Measurements from ENCODE around the gene ZBED6.
"Not testable (repeated sequence)": the region's sequence is repeated elsewhere in the genome, so short reads cannot be mapped to it uniquely, and the experiment has no call there.

ZBED6 gene

DNA sequence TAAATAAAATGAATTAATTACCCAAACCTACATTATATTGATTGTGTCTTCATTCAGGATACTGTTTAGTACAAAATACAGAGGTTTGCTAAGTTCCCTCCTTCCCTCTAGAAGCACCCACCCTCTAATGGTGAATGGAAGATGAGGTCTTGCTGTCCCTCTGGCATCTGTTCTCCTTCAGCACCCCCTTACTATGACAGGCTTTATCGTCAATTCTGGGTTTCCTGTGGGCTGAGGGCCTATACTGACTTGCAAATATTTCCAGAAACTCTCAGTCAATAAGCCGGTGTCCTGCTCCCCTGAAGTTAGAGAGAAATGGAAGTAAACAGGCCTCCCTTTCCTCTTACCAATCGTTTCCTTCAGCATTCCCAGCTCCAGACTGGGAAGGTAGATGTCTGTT, 17.3 kb upstream of the ZBED6 start:
- no peak overlapping the region for H3K4me3 ChIP-seq (ENCODE audit: insufficient read depth, low read depth, low read length, poor library complexity, severe bottlenecking)
- no peak overlapping the region for H3K27ac ChIP-seq (ENCODE audit: insufficient read depth, low read length, poor library complexity, severe bottlenecking)
- no peaks in the 10 kb centered on the region for H3K9me3 ChIP-seq (ENCODE audit: control insufficient read depth, low read length)
- peaks cover 23% of the 10 kb centered on the region for H3K36me3 ChIP-seq (ENCODE audit: control insufficient read depth, insufficient read depth, low read length)
- no peaks in the 10 kb centered on the region for H3K4me1 ChIP-seq (ENCODE audit: control insufficient read depth, insufficient read depth, low read length, poor library complexity, severe bottlenecking)
- DNase-seq = no peak
- H3K27me3 ChIP-seq (replicated peaks; ENCODE audit: control insufficient read depth, insufficient read depth, low read length, poor library complexity, severe bottlenecking) = no peaks in the 10 kb centered on the region

DNA sequence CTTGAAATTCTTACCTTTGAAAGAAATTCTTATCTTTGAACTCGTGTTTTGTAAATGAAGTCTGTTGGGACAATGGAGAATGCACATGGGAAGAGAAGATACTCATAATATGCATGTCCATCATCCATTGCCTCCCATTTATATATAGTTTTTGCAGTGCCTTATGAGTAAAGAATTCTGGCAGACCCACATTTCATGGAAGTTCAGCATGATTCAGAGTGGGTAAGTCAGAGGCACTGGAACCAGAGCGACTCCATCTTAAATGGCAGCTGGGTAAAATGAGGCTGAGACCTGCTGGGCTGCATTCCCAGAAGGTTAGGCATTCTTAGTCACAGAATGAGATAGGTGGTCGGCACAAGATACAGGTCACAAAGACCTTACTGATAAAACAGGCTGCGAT, 16.6 kb upstream of the ZBED6 start:
- H3K27ac ChIP-seq (ENCODE audit: insufficient read depth, low read length, poor library complexity, severe bottlenecking) = no peak overlapping the region
- peaks cover 19% of the 10 kb centered on the region for H3K36me3 ChIP-seq (ENCODE audit: control insufficient read depth, insufficient read depth, low read length)
- DNase-seq = no peak
- no peak overlapping the region for H3K4me3 ChIP-seq (ENCODE audit: insufficient read depth, low read depth, low read length, poor library complexity, severe bottlenecking)
- no peaks in the 10 kb centered on the region for H3K4me1 ChIP-seq (ENCODE audit: control insufficient read depth, insufficient read depth, low read length, poor library complexity, severe bottlenecking)
- no peaks in the 10 kb centered on the region for H3K27me3 ChIP-seq (replicated peaks; ENCODE audit: control insufficient read depth, insufficient read depth, low read length, poor library complexity, severe bottlenecking)
- no peaks in the 10 kb centered on the region for H3K9me3 ChIP-seq (ENCODE audit: control insufficient read depth, low read length)

DNA sequence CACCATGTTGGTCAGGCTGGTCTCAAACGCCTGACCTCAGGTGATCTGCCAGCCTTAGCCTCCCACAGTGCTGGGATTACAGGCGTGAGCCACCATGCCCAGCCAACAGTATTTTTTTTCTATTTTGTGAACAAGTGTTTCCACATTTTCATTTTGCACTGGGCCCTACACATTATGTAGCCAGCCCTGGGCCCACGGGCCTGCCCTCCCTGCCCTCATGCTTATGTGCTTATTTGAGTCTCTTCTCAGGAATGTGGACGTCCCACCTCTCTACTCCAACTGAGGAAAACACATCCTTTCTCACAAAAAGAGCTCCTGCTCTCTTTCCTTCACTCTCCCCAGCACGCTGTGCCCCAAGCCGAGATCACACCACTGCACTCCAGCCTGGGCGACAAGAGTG, 13.5 kb upstream of the ZBED6 start:
- no peak for DNase-seq
- Histone ChIP-seq H3K27ac (ENCODE audit: insufficient read depth, low read length, poor library complexity, severe bottlenecking) (no peak overlapping the region), H3K4me3 (ENCODE audit: insufficient read depth, low read depth, low read length, poor library complexity, severe bottlenecking) (no peak overlapping the region), H3K36me3 (ENCODE audit: control insufficient read depth, insufficient read depth, low read length) (no peaks in the 10 kb centered on the region), H3K9me3 (ENCODE audit: control insufficient read depth, low read length) (no peaks in the 10 kb centered on the region), H3K27me3 (replicated peaks; ENCODE audit: control insufficient read depth, insufficient read depth, low read length, poor library complexity, severe bottlenecking) (no peaks in the 10 kb centered on the region), H3K4me1 (ENCODE audit: control insufficient read depth, insufficient read depth, low read length, poor library complexity, severe bottlenecking) (no peaks in the 10 kb centered on the region)

DNA sequence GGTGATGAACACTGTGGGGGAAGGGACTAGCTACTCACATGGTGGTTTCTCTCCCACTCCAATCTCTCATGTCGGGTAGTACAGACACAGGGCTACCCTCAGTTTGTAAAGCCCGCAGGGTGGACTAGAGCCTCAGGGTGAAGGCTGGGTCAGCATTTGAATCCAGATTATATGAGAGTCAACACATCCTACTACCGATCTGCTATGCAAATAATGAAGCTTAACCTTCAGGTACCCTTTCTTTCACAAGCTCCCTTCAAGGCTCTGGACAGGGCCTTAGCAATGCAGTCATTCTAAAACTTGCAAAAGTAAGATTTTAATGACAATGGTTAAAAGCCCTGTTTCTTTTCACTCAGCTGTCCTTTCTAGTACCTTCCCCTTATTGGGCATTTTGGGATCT, 5.5 kb upstream of the ZBED6 start:
- H3K9me3 ChIP-seq (ENCODE audit: control insufficient read depth, low read length) = no peaks in the 10 kb centered on the region

DNA sequence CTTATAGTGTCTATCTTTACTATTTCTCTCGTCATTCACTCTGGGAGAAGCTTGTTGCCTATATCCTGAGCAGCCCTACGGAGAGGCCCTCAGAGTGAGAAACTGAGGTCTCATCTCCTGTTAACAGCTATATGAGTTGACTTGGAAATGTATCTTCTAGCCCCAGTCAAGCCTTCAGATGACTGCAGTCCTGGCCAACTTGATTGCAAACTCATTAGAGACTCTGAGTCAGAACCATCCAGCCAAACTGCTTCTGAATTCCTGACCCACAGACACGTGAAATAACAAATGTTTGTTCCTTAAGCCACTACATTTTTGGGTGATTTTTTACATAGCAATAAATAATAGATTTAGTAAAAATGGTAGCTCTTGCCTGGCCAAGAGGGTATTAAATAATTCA, 3.9 kb upstream of the ZBED6 start:
- H3K36me3 ChIP-seq (ENCODE audit: control insufficient read depth, insufficient read depth, low read length) = no peaks in the 10 kb centered on the region
- no peaks in the 10 kb centered on the region for H3K27me3 ChIP-seq (replicated peaks; ENCODE audit: control insufficient read depth, insufficient read depth, low read length, poor library complexity, severe bottlenecking)
- H3K4me1 ChIP-seq (ENCODE audit: control insufficient read depth, insufficient read depth, low read length, poor library complexity, severe bottlenecking) = peaks cover 5% of the 10 kb centered on the region
- no peak overlapping the region for H3K4me3 ChIP-seq (ENCODE audit: insufficient read depth, low read depth, low read length, poor library complexity, severe bottlenecking)
- no peak overlapping the region for H3K27ac ChIP-seq (ENCODE audit: insufficient read depth, low read length, poor library complexity, severe bottlenecking)
- no peak for DNase-seq
- H3K9me3 ChIP-seq (ENCODE audit: control insufficient read depth, low read length) = no peaks in the 10 kb centered on the region

More for the DNA sequence above, 5.5 kb upstream of the ZBED6 start:
- no peak overlapping the region for H3K27ac ChIP-seq (ENCODE audit: insufficient read depth, low read length, poor library complexity, severe bottlenecking)
- H3K27me3 ChIP-seq (replicated peaks; ENCODE audit: control insufficient read depth, insufficient read depth, low read length, poor library complexity, severe bottlenecking) = no peaks in the 10 kb centered on the region
- no peaks in the 10 kb centered on the region for H3K36me3 ChIP-seq (ENCODE audit: control insufficient read depth, insufficient read depth, low read length)
- H3K4me1 ChIP-seq (ENCODE audit: control insufficient read depth, insufficient read depth, low read length, poor library complexity, severe bottlenecking) = peaks cover 3% of the 10 kb centered on the region
- no peak for DNase-seq
- H3K4me3 ChIP-seq (ENCODE audit: insufficient read depth, low read depth, low read length, poor library complexity, severe bottlenecking) = no peak overlapping the region

DNA sequence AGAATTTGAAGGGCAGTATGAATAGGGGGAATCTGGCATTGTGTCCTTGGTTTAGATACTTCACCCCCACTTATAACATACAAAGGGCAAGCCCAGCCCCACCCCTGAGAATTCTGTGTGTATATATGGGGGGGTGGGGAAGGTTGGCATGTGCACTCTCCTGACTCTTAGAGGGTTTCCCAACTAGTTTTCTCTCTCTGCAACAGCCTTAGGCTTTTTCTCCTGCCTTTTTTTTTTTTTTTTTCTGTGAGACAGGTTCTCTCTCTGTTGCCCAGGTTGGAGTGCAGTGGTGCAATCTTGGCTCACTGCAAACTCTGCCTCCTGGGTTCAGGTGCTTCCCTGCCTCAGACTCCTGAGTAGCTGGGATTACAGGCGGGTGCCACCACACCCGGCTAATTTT, 2.9 kb upstream of the ZBED6 start:
- DNase-seq = no peak
- Histone ChIP-seq H3K4me1 (ENCODE audit: control insufficient read depth, insufficient read depth, low read length, poor library complexity, severe bottlenecking) (peaks cover 5% of the 10 kb centered on the region), H3K27me3 (replicated peaks; ENCODE audit: control insufficient read depth, insufficient read depth, low read length, poor library complexity, severe bottlenecking) (no peaks in the 10 kb centered on the region), H3K4me3 (ENCODE audit: insufficient read depth, low read depth, low read length, poor library complexity, severe bottlenecking) (no peak overlapping the region), H3K36me3 (ENCODE audit: control insufficient read depth, insufficient read depth, low read length) (no peaks in the 10 kb centered on the region), H3K9me3 (ENCODE audit: control insufficient read depth, low read length) (no peaks in the 10 kb centered on the region), H3K27ac (ENCODE audit: insufficient read depth, low read length, poor library complexity, severe bottlenecking) (no peak overlapping the region)

DNA sequence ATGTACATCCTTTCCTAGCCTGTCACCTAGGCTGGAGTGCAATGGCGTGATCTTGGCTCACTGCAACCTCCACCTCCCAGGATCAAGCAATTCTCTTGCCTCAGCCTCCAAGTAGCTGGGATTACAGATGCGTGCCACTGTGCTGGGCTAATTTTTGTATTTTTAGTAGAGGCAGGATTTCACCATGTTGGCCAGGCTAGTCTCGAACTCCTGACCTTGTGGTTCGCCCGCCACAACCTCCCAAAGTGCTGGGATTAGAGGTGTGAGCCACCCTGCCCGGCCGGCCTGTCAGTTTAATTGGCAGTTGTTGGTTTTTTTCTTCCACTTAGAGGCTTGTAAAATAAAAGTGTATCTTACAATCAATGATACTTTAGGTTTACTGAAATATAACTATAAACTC, 1.9 kb upstream of the ZBED6 start:
- not testable (repeated sequence) for H3K9me3 ChIP-seq (ENCODE audit: control insufficient read depth, low read length); H3K27ac ChIP-seq (ENCODE audit: insufficient read depth, low read length, poor library complexity, severe bottlenecking); H3K27me3 ChIP-seq (replicated peaks; ENCODE audit: control insufficient read depth, insufficient read depth, low read length, poor library complexity, severe bottlenecking); H3K4me3 ChIP-seq (ENCODE audit: insufficient read depth, low read depth, low read length, poor library complexity, severe bottlenecking); H3K36me3 ChIP-seq (ENCODE audit: control insufficient read depth, insufficient read depth, low read length); H3K4me1 ChIP-seq (ENCODE audit: control insufficient read depth, insufficient read depth, low read length, poor library complexity, severe bottlenecking); DNase-seq

DNA sequence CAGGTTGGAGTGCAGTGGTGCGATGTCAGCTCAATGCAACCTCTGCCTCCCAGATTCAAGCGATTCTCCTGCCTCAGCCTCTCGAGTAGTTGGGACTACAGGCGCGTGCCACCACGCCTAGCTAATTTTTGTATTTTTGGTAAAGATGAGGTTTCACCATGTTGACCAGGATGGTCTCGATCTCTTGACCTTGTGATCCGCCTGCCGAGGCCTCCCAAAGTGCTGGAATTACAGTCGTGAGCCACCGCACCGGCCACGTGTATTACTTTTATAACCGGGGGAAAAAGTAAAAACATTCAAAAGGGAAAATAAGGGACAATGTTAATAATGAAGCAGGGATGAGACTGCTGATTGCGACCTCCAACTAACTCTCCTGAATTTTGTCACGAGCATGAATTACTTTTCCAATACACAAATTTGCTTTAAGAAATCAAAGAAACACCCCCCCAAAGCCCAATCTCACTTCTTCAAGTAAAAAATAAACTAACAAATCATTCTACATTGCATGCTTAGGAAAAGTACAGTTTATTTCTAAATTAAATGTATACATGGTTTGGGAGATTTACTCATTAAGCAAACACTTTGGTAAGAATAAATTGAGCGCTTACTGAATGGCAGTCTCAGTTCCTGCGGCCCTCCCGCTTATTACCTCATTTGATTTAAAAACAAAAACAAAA, 521 bp upstream of the ZBED6 start:
- peak overlapping the region; percentile 88 for H3K27ac ChIP-seq (ENCODE audit: insufficient read depth, low read length, poor library complexity, severe bottlenecking)
- DNase-seq = no peak
- peak overlapping the region; percentile 91 for H3K4me3 ChIP-seq (ENCODE audit: insufficient read depth, low read depth, low read length, poor library complexity, severe bottlenecking)
- peaks cover 6% of the 10 kb centered on the region for H3K36me3 ChIP-seq (ENCODE audit: control insufficient read depth, insufficient read depth, low read length)
- peaks cover 8% of the 10 kb centered on the region for H3K4me1 ChIP-seq (ENCODE audit: control insufficient read depth, insufficient read depth, low read length, poor library complexity, severe bottlenecking)
- no peaks in the 10 kb centered on the region for H3K9me3 ChIP-seq (ENCODE audit: control insufficient read depth, low read length)
- no peaks in the 10 kb centered on the region for H3K27me3 ChIP-seq (replicated peaks; ENCODE audit: control insufficient read depth, insufficient read depth, low read length, poor library complexity, severe bottlenecking)

DNA sequence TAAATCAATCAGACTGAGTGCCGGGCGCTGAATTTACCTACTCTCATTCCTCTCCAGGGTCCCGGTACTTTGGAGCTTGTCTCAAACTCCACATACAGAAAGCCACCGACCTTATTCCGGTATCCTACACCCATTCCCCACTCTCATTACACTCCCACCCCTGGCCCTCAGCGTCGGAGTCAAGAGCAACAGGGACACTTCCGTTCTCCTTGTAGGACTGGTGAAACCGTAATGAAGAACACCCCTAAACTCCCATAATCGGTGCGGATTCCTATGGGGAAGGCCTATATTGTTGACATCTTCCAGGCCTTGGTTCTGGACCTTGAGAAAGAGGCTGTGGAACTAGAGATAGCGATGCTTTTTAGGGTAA, 798 bp downstream of the ZBED6 start:
- DNase-seq = peak in 1 of 3 donors; percentile 4
- peaks cover 12% of the 10 kb centered on the region for H3K4me1 ChIP-seq (ENCODE audit: control insufficient read depth, insufficient read depth, low read length, poor library complexity, severe bottlenecking)
- no peaks in the 10 kb centered on the region for H3K9me3 ChIP-seq (ENCODE audit: control insufficient read depth, low read length)
- peak overlapping the region; percentile 88 for H3K27ac ChIP-seq (ENCODE audit: insufficient read depth, low read length, poor library complexity, severe bottlenecking)
- peak overlapping the region; percentile 91 for H3K4me3 ChIP-seq (ENCODE audit: insufficient read depth, low read depth, low read length, poor library complexity, severe bottlenecking)
- peaks cover 6% of the 10 kb centered on the region for H3K36me3 ChIP-seq (ENCODE audit: control insufficient read depth, insufficient read depth, low read length)
- no peaks in the 10 kb centered on the region for H3K27me3 ChIP-seq (replicated peaks; ENCODE audit: control insufficient read depth, insufficient read depth, low read length, poor library complexity, severe bottlenecking)

DNA sequence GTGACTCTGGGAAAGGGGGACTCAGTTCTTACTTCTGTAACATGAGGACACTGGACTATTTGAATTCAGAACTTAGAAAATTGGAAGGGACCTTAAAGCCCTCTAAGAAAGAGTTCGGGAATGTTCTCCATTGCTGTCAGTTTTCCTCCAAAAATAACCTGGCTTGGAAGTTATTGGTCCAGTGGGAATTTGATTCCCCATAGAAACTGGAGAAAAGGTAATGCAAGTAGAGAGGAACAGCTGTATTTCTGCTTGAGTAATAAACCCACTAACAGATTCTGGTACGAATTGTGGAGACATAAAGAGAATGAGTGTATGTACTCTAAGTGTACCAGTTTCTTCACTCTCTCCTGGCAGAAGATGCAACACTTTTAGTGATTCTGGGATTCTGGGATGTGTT, 1.8 kb downstream of the ZBED6 start:
- H3K4me3 ChIP-seq (ENCODE audit: insufficient read depth, low read depth, low read length, poor library complexity, severe bottlenecking) = no peak overlapping the region
- peaks cover 6% of the 10 kb centered on the region for H3K36me3 ChIP-seq (ENCODE audit: control insufficient read depth, insufficient read depth, low read length)
- no peaks in the 10 kb centered on the region for H3K27me3 ChIP-seq (replicated peaks; ENCODE audit: control insufficient read depth, insufficient read depth, low read length, poor library complexity, severe bottlenecking)
- DNase-seq = no peak
- peaks cover 12% of the 10 kb centered on the region for H3K4me1 ChIP-seq (ENCODE audit: control insufficient read depth, insufficient read depth, low read length, poor library complexity, severe bottlenecking)
- no peaks in the 10 kb centered on the region for H3K9me3 ChIP-seq (ENCODE audit: control insufficient read depth, low read length)
- no peak overlapping the region for H3K27ac ChIP-seq (ENCODE audit: insufficient read depth, low read length, poor library complexity, severe bottlenecking)
